ENCODE data around the gene ABAT.

The ABAT gene

GRCh38 chr16:8631373-8631772, 43.0 kb upstream of the ABAT start:
- no peak for TF ChIP-seq CTCF (IDR thresholded peaks at IDR 0.05; ENCODE audit: control insufficient read depth, extremely low read depth, insufficient read depth)
- H3K4me3 ChIP-seq (ENCODE audit: low read depth, low read length), result no peak overlapping the region
- no peak for DNase-seq (ENCODE audit: low read depth)

- no peak for DNase-seq (ENCODE audit: low read depth)
- no peak overlapping the region for H3K4me3 ChIP-seq (ENCODE audit: low read depth, low read length)
- TF ChIP-seq CTCF (IDR thresholded peaks at IDR 0.05; ENCODE audit: control insufficient read depth, extremely low read depth, insufficient read depth), result no peak
Measured at GRCh38 chr16:8631818-8632465, 42.5 kb upstream of the ABAT start.

- TF ChIP-seq CTCF (IDR thresholded peaks at IDR 0.05; ENCODE audit: control insufficient read depth, extremely low read depth, insufficient read depth), result no peak
- no peak overlapping the region for H3K4me3 ChIP-seq (ENCODE audit: low read depth, low read length)
- no peak for DNase-seq (ENCODE audit: low read depth)
Measured at GRCh38 chr16:8632675-8633182, 41.7 kb upstream of the ABAT start.

GRCh38 chr16:8634991-8635736, 39.3 kb upstream of the ABAT start:
- H3K4me3 ChIP-seq (ENCODE audit: low read depth, low read length), result no peak overlapping the region
- no peak for DNase-seq (ENCODE audit: low read depth)
- peak; percentile 50 for TF ChIP-seq CTCF (IDR thresholded peaks at IDR 0.05; ENCODE audit: control insufficient read depth, extremely low read depth, insufficient read depth)

GRCh38 chr16:8639694-8640093, 34.7 kb upstream of the ABAT start:
- DNase-seq (ENCODE audit: low read depth), result no peak
- TF ChIP-seq CTCF (IDR thresholded peaks at IDR 0.05; ENCODE audit: control insufficient read depth, extremely low read depth, insufficient read depth), result no peak
- H3K4me3 ChIP-seq (ENCODE audit: low read depth, low read length), result no peak overlapping the region

GRCh38 chr16:8641671-8642070, 32.7 kb upstream of the ABAT start:
- no peak for DNase-seq (ENCODE audit: low read depth)
- TF ChIP-seq CTCF (IDR thresholded peaks at IDR 0.05; ENCODE audit: control insufficient read depth, extremely low read depth, insufficient read depth), result no peak
- no peak overlapping the region for H3K4me3 ChIP-seq (ENCODE audit: low read depth, low read length)
